Esophagus muscularis mucosa (tissue), 3 donors: ENCODE measurements around the gene CHRM5.

ENCODE experiments used
- POLR2A ChIP-seq: fragments of 450-650 bp; IDR thresholded peaks from one replicate; pipeline ENCODE4 v1.6.1; 2017; ENCODE audit warnings: antibody characterized with exemption, moderate library complexity, mild to moderate bottlenecking, low read depth
- TF ChIP-seq, protein P1 (sequence below), 3 experiments: fragments of 200-600 bp in 2 of 3; fragments of 450-650 bp in 1 of 3; sonication (generic) in 2 of 3; IDR thresholded peaks; one replicate each; pipeline ENCODE4 v1.5.1; 2017 to 2019; ENCODE audit warnings: antibody characterized with exemption in 3 of 3, mild to moderate bottlenecking in 2 of 3, moderate library complexity in 1 of 3

DNA sequence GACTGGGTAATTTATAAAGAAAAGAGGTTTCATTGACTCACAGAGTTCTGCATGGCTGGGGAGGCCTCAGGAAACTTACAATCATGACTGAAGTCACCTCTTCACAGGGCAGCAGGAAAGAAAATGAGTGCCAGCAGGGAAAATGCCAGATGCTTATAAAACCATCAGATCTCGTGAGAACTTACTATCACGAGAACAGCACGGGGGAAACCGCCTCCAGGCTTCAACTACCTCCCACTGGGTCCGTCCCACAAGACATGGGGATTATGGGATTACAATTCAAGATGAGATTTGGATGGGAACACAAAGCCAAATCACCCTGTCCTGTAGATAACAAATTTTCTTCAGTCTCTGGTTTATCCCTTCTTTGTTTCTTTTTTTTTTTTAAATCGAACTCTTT is 101.7 kb downstream of the CHRM5 start:
- TF ChIP-seq, protein P1, sequence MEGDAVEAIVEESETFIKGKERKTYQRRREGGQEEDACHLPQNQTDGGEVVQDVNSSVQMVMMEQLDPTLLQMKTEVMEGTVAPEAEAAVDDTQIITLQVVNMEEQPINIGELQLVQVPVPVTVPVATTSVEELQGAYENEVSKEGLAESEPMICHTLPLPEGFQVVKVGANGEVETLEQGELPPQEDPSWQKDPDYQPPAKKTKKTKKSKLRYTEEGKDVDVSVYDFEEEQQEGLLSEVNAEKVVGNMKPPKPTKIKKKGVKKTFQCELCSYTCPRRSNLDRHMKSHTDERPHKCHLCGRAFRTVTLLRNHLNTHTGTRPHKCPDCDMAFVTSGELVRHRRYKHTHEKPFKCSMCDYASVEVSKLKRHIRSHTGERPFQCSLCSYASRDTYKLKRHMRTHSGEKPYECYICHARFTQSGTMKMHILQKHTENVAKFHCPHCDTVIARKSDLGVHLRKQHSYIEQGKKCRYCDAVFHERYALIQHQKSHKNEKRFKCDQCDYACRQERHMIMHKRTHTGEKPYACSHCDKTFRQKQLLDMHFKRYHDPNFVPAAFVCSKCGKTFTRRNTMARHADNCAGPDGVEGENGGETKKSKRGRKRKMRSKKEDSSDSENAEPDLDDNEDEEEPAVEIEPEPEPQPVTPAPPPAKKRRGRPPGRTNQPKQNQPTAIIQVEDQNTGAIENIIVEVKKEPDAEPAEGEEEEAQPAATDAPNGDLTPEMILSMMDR (IDR thresholded peaks at IDR 0.05): no peak
- no peak for TF ChIP-seq POLR2A
